Measurements from ENCODE around the gene EXOC6.

Gene EXOC6

GRCh38 chr10:92957223-92958010 lies 109.1 kb downstream of the EXOC6 start:
- no peak overlapping the region for H3K27ac ChIP-seq
- no peaks in the 10 kb centered on the region for H3K79me2 ChIP-seq (ENCODE audit: insufficient read depth, low read depth)
- no peaks in the 10 kb centered on the region for H3K27me3 ChIP-seq (ENCODE audit: insufficient read depth, low read depth)
- peaks cover 8% of the 10 kb centered on the region for H3K4me1 ChIP-seq (ENCODE audit: low read depth, poor library complexity, severe bottlenecking)
- TF ChIP-seq, protein P1, sequence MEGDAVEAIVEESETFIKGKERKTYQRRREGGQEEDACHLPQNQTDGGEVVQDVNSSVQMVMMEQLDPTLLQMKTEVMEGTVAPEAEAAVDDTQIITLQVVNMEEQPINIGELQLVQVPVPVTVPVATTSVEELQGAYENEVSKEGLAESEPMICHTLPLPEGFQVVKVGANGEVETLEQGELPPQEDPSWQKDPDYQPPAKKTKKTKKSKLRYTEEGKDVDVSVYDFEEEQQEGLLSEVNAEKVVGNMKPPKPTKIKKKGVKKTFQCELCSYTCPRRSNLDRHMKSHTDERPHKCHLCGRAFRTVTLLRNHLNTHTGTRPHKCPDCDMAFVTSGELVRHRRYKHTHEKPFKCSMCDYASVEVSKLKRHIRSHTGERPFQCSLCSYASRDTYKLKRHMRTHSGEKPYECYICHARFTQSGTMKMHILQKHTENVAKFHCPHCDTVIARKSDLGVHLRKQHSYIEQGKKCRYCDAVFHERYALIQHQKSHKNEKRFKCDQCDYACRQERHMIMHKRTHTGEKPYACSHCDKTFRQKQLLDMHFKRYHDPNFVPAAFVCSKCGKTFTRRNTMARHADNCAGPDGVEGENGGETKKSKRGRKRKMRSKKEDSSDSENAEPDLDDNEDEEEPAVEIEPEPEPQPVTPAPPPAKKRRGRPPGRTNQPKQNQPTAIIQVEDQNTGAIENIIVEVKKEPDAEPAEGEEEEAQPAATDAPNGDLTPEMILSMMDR (conservative IDR thresholded peaks at IDR 0.05; ENCODE audit: low read depth, low read length): no peak
- H4K20me1 ChIP-seq (ENCODE audit: insufficient read depth): no peaks in the 10 kb centered on the region
- no peak overlapping the region for H3K4me2 ChIP-seq
- H2AFZ ChIP-seq (ENCODE audit: low read depth): no peak overlapping the region
- H3K36me3 ChIP-seq (ENCODE audit: insufficient read depth): no peaks in the 10 kb centered on the region
- no peak overlapping the region for H3K9ac ChIP-seq
- H3K4me3 ChIP-seq (IDR thresholded peaks at IDR 0.05; ENCODE audit: insufficient read depth, low read depth, low read length): no peak overlapping the region

GRCh38 chr10:92961638-92962037 lies 113.3 kb downstream of the EXOC6 start:
- Histone ChIP-seq H4K20me1 (ENCODE audit: insufficient read depth) (no peaks in the 10 kb centered on the region), H3K79me2 (ENCODE audit: insufficient read depth, low read depth) (no peaks in the 10 kb centered on the region), H3K27ac (no peak overlapping the region), H3K27me3 (ENCODE audit: insufficient read depth, low read depth) (no peaks in the 10 kb centered on the region), H3K4me2 (no peak overlapping the region), H3K4me1 (ENCODE audit: low read depth, poor library complexity, severe bottlenecking) (peaks cover 8% of the 10 kb centered on the region), H3K4me3 (IDR thresholded peaks at IDR 0.05; ENCODE audit: insufficient read depth, low read depth, low read length) (no peak overlapping the region), H2AFZ (ENCODE audit: low read depth) (no peak overlapping the region), H3K36me3 (ENCODE audit: insufficient read depth) (no peaks in the 10 kb centered on the region), H3K9ac (no peak overlapping the region)
- TF ChIP-seq, protein P1 (conservative IDR thresholded peaks at IDR 0.05; ENCODE audit: low read depth, low read length): no peak

GRCh38 chr10:92965314-92965713 lies 117.0 kb downstream of the EXOC6 start:
- no peaks in the 10 kb centered on the region; the same call in 1 of the 2 replicates for H4K20me1 ChIP-seq (ENCODE audit: insufficient read depth)
- no peaks in the 10 kb centered on the region for H3K36me3 ChIP-seq (ENCODE audit: insufficient read depth)
- H3K4me3 ChIP-seq (IDR thresholded peaks at IDR 0.05; ENCODE audit: insufficient read depth, low read depth, low read length): no peak overlapping the region
- H3K9ac ChIP-seq: no peak overlapping the region
- H2AFZ ChIP-seq (ENCODE audit: low read depth): no peak overlapping the region
- H3K79me2 ChIP-seq (ENCODE audit: insufficient read depth, low read depth): no peaks in the 10 kb centered on the region
- H3K27ac ChIP-seq: no peak overlapping the region
- TF ChIP-seq, protein P1 (conservative IDR thresholded peaks at IDR 0.05; ENCODE audit: low read depth, low read length): peak; percentile 84
- H3K4me1 ChIP-seq (ENCODE audit: low read depth, poor library complexity, severe bottlenecking): peaks cover 8% of the 10 kb centered on the region
- no peaks in the 10 kb centered on the region for H3K27me3 ChIP-seq (ENCODE audit: insufficient read depth, low read depth)
- no peak overlapping the region for H3K4me2 ChIP-seq

GRCh38 chr10:92967641-92968040 lies 119.3 kb downstream of the EXOC6 start:
- Histone ChIP-seq H4K20me1 (ENCODE audit: insufficient read depth) (no peaks in the 10 kb centered on the region; the same call in 1 of the 2 replicates), H3K4me2 (no peak overlapping the region), H3K27me3 (ENCODE audit: insufficient read depth, low read depth) (no peaks in the 10 kb centered on the region), H3K4me1 (ENCODE audit: low read depth, poor library complexity, severe bottlenecking) (no peaks in the 10 kb centered on the region), H3K36me3 (ENCODE audit: insufficient read depth) (no peaks in the 10 kb centered on the region), H3K9ac (no peak overlapping the region), H2AFZ (ENCODE audit: low read depth) (no peak overlapping the region), H3K79me2 (ENCODE audit: insufficient read depth, low read depth) (no peaks in the 10 kb centered on the region), H3K4me3 (IDR thresholded peaks at IDR 0.05; ENCODE audit: insufficient read depth, low read depth, low read length) (no peak overlapping the region), H3K27ac (no peak overlapping the region)
- TF ChIP-seq, protein P1 (conservative IDR thresholded peaks at IDR 0.05; ENCODE audit: low read depth, low read length): no peak

All from KMS-11 (cell line).